Ishikawa (cell line): ENCODE results near the gene OR4C13.

Experiments used
- CEBPB ChIP-seq: IDR thresholded peaks from 2 replicates; pipeline ENCODE4 v1.6.1; 2012
- CREB1 ChIP-seq: IDR thresholded peaks from 2 replicates; pipeline ENCODE4 v1.6.1; 2012; ENCODE audit warnings: low read depth
- EP300 ChIP-seq: IDR thresholded peaks from 2 replicates; pipeline ENCODE4 v1.6.1; 2012; ENCODE audit warnings: borderline replicate concordance
- FOXM1 ChIP-seq: IDR thresholded peaks from 2 replicates; pipeline ENCODE4 v1.6.1; 2012; ENCODE audit warnings: low read depth, borderline replicate concordance
- NFIC ChIP-seq: IDR thresholded peaks from 2 replicates; pipeline ENCODE4 v1.6.1; 2012
- RAD21 ChIP-seq: IDR thresholded peaks from 2 replicates; pipeline ENCODE4 v1.6.1; 2012; ENCODE audit warnings: low read depth
- TAF1 ChIP-seq: IDR thresholded peaks from 2 replicates; pipeline ENCODE4 v1.6.1; 2012; ENCODE audit warnings: low read depth, mild to moderate bottlenecking
- TCF12 ChIP-seq: IDR thresholded peaks from 2 replicates; pipeline ENCODE4 v1.6.1; 2012; ENCODE audit warnings: low read depth
- TEAD4 ChIP-seq: IDR thresholded peaks from 2 replicates; pipeline ENCODE4 v1.6.1; 2012
- YY1 ChIP-seq: IDR thresholded peaks from 2 replicates; pipeline ENCODE4 v1.6.1; 2012; ENCODE audit warnings: low read depth
- TF ChIP-seq, protein P1 (sequence below): IDR thresholded peaks from 2 replicates; pipeline ENCODE4 v1.6.1; 2012; ENCODE audit warnings: low read depth, mild to moderate bottlenecking
- TF ChIP-seq, protein P2 (sequence below): IDR thresholded peaks from 2 replicates; pipeline ENCODE4 v1.6.1; 2012
- TF ChIP-seq, protein P3 (sequence below): IDR thresholded peaks from 2 replicates; pipeline ENCODE4 v1.6.1; 2012

DNA sequence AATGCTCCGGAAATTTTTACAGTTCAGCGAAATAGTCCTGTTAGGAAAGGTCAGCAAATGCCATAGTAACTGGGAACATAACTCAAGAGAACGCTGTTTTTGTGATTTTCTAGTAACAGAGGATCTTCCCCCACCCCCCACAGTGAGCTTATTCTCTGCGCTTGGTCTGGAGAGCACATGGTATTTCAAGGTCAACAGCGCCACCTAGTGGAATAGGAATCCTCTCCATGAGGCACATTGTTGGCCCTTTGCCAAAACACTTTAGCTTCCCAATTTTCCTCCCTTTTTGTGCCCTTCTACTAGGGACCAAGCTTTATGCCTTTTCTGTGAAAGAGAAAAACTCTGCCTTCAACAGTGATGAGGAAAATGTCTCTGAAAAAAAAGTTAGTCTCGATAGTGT lies 43.4 kb downstream of the OR4C13 start:
- TF ChIP-seq, protein P1, sequence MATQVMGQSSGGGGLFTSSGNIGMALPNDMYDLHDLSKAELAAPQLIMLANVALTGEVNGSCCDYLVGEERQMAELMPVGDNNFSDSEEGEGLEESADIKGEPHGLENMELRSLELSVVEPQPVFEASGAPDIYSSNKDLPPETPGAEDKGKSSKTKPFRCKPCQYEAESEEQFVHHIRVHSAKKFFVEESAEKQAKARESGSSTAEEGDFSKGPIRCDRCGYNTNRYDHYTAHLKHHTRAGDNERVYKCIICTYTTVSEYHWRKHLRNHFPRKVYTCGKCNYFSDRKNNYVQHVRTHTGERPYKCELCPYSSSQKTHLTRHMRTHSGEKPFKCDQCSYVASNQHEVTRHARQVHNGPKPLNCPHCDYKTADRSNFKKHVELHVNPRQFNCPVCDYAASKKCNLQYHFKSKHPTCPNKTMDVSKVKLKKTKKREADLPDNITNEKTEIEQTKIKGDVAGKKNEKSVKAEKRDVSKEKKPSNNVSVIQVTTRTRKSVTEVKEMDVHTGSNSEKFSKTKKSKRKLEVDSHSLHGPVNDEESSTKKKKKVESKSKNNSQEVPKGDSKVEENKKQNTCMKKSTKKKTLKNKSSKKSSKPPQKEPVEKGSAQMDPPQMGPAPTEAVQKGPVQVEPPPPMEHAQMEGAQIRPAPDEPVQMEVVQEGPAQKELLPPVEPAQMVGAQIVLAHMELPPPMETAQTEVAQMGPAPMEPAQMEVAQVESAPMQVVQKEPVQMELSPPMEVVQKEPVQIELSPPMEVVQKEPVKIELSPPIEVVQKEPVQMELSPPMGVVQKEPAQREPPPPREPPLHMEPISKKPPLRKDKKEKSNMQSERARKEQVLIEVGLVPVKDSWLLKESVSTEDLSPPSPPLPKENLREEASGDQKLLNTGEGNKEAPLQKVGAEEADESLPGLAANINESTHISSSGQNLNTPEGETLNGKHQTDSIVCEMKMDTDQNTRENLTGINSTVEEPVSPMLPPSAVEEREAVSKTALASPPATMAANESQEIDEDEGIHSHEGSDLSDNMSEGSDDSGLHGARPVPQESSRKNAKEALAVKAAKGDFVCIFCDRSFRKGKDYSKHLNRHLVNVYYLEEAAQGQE = no peak
- TF ChIP-seq TCF12 (no peak), FOXM1 (no peak), CREB1 (no peak), RAD21 (peak; percentile 67), CEBPB (no peak), YY1 (no peak), TAF1 (no peak), EP300 (no peak), NFIC (peak; percentile 89), TEAD4 (no peak)
- TF ChIP-seq, protein P2, sequence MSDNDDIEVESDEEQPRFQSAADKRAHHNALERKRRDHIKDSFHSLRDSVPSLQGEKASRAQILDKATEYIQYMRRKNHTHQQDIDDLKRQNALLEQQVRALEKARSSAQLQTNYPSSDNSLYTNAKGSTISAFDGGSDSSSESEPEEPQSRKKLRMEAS = peak; percentile 27; the same call in 1 of the 2 replicates
- TF ChIP-seq, protein P3, sequence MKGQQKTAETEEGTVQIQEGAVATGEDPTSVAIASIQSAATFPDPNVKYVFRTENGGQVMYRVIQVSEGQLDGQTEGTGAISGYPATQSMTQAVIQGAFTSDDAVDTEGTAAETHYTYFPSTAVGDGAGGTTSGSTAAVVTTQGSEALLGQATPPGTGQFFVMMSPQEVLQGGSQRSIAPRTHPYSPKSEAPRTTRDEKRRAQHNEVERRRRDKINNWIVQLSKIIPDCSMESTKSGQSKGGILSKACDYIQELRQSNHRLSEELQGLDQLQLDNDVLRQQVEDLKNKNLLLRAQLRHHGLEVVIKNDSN = no peak
